Measurements from ENCODE around the gene PRR27.
"Not testable (repeated sequence)": the region's sequence is repeated elsewhere in the genome, so short reads cannot be mapped to it uniquely, and the experiment has no call there.

Gene PRR27

DNA sequence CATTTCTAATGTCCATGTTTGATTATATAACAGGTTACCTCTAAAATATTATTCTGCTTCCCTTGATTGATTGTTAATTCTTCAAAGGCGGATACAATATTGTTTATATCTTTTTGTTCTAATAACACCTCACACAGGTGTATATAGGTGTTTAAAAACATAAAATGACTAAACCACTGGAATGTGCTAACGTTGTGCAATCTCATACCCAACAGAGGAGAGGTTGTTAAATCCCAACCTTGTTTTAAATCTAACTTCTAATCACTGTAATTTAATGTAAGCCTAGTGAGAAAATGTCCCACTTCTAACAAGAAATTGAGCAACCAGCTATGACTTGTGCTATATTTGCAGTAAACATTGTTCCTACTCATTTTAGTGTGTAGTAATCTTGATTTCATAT, 42.8 kb downstream of the PRR27 start:
- in situ Hi-C loops (cut with MboI; ENCODE audit: low sequenced_read_pairs) = no loop called here

DNA sequence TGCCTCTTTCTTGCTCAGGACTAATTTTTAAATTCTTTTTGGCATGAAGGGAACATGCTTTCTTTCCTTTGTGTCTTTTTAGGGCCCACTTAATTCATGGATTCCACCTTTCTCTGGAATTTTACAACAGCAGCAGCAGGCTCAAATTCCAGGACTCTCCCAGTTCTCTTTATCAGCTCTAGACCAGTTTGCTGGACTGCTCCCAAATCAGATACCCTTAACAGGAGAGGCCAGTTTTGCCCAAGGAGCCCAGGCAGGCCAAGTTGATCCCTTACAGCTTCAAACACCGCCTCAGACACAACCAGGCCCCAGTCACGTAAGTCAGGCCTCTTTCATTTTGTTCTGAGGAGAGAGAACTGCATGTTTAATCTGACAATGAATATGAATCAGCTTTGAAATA, 43.8 kb downstream of the PRR27 start:
- in situ Hi-C loops (cut with MboI; ENCODE audit: low sequenced_read_pairs) = no loop called here

DNA sequence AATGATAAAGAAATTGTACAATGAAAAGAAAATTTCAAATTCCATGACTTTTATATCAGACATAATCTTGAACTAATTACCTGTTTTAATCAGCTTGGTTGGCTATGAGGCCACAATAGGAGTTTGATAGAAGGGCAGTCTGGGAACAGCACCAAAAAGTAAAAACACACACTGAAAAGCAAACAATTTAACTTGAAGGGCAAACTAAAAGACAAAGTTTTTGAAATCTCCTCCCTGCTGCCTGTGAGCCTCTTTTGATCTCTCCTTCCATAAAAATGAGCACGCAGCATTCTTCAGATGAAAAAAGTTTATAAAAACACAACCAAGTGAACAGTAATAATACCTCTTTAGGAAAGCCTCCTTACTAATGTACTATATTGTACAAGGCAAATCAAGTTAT, 49.6 kb downstream of the PRR27 start:
- in situ Hi-C loops (cut with MboI; ENCODE audit: low sequenced_read_pairs) = no loop called here

GRCh38 chr4:70212752-70213151, 58.7 kb downstream of the PRR27 start:
- in situ Hi-C loops (cut with MboI; ENCODE audit: low sequenced_read_pairs) = not testable (repeated sequence)

Measured in HL-60/S4 (cell line).